ENCODE measurements around the gene MTX1. TPM values are rescaled to one million over a fixed set of nuclear protein-coding genes. Genes with fewer than 3 reads are reported as not detected.

The MTX1 gene
- total RNA-seq (2022; extraction: Qiagen RNA extraction; ENCODE audit: low read depth): 66.1 to 77.7 TPM (median 70.8 TPM) in 5 replicates

GRCh38 chr1:155208541-155209311 lies at the start of gene MTX1:
TSS of gene MTX1 (plus strand) at chr1:155208695. CDS start at chr1:155208805, 110 bp downstream.

GRCh38 chr1:155172732-155173477 lies 35.6 kb upstream of the MTX1 start, which contains the start of gene KRTCAP2:
TSS of gene KRTCAP2 (minus strand) at chr1:155173304. CDS start at chr1:155173224, 80 bp downstream.

GRCh38 chr1:155173478-155174323 lies 34.8 kb upstream of the MTX1 start, which contains the start of gene TRIM46:
TSS of gene TRIM46 (plus strand) at chr1:155173849. CDS start at chr1:155173967, 118 bp downstream.

GRCh38 chr1:155207806-155208540 lies 522 bp upstream of the MTX1 start, which contains the start of gene THBS3:
TSS of gene THBS3 (minus strand) at chr1:155207897. CDS start at chr1:155207876, 21 bp downstream.

GRCh38 chr1:155255243-155256007 lies 46.9 kb downstream of the MTX1 start, which contains the start of gene ENTREP3:
TSS of gene ENTREP3 (minus strand) at chr1:155255483. CDS start at chr1:155254877, 606 bp downstream.

GRCh38 chr1:155261852-155262673 lies 53.6 kb downstream of the MTX1 start, which contains the start of gene SCAMP3:
TSS of gene SCAMP3 (minus strand) at chr1:155262360. CDS start at chr1:155262151, 209 bp downstream.

Other genes with a start within 250 kb of the MTX1 start
- gene PYGO2, start 246.9 kb upstream of the MTX1 start, total RNA-seq (2022; extraction: Qiagen RNA extraction; ENCODE audit: low read depth): 19.2 to 24.9 TPM (median 22.4 TPM) in 5 replicates
- gene SHC1, start 237.9 kb upstream of the MTX1 start, total RNA-seq (2022; extraction: Qiagen RNA extraction; ENCODE audit: low read depth): 128 to 148 TPM (median 144 TPM) in 5 replicates
- gene CKS1B, start 234.0 kb upstream of the MTX1 start, total RNA-seq (2022; extraction: Qiagen RNA extraction; ENCODE audit: low read depth): 314 to 378 TPM (median 356 TPM) in 5 replicates
- gene FLAD1, start 225.4 kb upstream of the MTX1 start, total RNA-seq (2022; extraction: Qiagen RNA extraction; ENCODE audit: low read depth): 38.6 to 46.1 TPM (median 42.8 TPM) in 5 replicates
- not detected in 5 replicates for gene LENEP, start 215.1 kb upstream of the MTX1 start, total RNA-seq (2022; extraction: Qiagen RNA extraction; ENCODE audit: low read depth)
- gene ZBTB7B, start 205.9 kb upstream of the MTX1 start, total RNA-seq (2022; extraction: Qiagen RNA extraction; ENCODE audit: low read depth): 16.3 to 24.6 TPM (median 22.0 TPM) in 5 replicates
- gene DCST2, start 174.9 kb upstream of the MTX1 start, total RNA-seq (2022; extraction: Qiagen RNA extraction; ENCODE audit: low read depth): 0.32 to 0.79 TPM (median 0.43 TPM) in 4 of 5 replicates, not detected in the other
- 0.02 TPM in 1 of 5 replicates, not detected in the others for gene DCST1, start 174.9 kb upstream of the MTX1 start, total RNA-seq (2022; extraction: Qiagen RNA extraction; ENCODE audit: low read depth)
- 53.3 to 78.1 TPM (median 69.5 TPM) in 5 replicates for gene ADAM15, start 157.4 kb upstream of the MTX1 start, total RNA-seq (2022; extraction: Qiagen RNA extraction; ENCODE audit: low read depth)
- 7.0 to 10.0 TPM (median 8.4 TPM) in 5 replicates for gene EFNA4, start 145.0 kb upstream of the MTX1 start, total RNA-seq (2022; extraction: Qiagen RNA extraction; ENCODE audit: low read depth)
- gene EFNA3, start 129.9 kb upstream of the MTX1 start, total RNA-seq (2022; extraction: Qiagen RNA extraction; ENCODE audit: low read depth): 2.3 to 5.0 TPM (median 4.7 TPM) in 5 replicates
- 35.9 to 42.4 TPM (median 36.7 TPM) in 5 replicates for gene EFNA1, start 80.8 kb upstream of the MTX1 start, total RNA-seq (2022; extraction: Qiagen RNA extraction; ENCODE audit: low read depth)
- 32.2 to 36.2 TPM (median 34.4 TPM) in 5 replicates for gene SLC50A1, start 72.8 kb upstream of the MTX1 start, total RNA-seq (2022; extraction: Qiagen RNA extraction; ENCODE audit: low read depth)
- 63.4 to 108 TPM (median 93.8 TPM) in 5 replicates for gene DPM3, start 68.2 kb upstream of the MTX1 start, total RNA-seq (2022; extraction: Qiagen RNA extraction; ENCODE audit: low read depth)
- 200 to 262 TPM (median 243 TPM) in 5 replicates for gene KRTCAP2, start 35.4 kb upstream of the MTX1 start, total RNA-seq (2022; extraction: Qiagen RNA extraction; ENCODE audit: low read depth)
- gene TRIM46, start 34.8 kb upstream of the MTX1 start, total RNA-seq (2022; extraction: Qiagen RNA extraction; ENCODE audit: low read depth): 1.2 to 1.6 TPM (median 1.5 TPM) in 5 replicates
- gene THBS3, start 798 bp upstream of the MTX1 start, total RNA-seq (2022; extraction: Qiagen RNA extraction; ENCODE audit: low read depth): 7.8 to 10.1 TPM (median 9.5 TPM) in 5 replicates
- 25.8 to 40.1 TPM (median 36.2 TPM) in 5 replicates for gene ENTREP3, start 46.8 kb downstream of the MTX1 start, total RNA-seq (2022; extraction: Qiagen RNA extraction; ENCODE audit: low read depth)
- 91.8 to 138 TPM (median 132 TPM) in 5 replicates for gene SCAMP3, start 53.7 kb downstream of the MTX1 start, total RNA-seq (2022; extraction: Qiagen RNA extraction; ENCODE audit: low read depth)
- 21.7 to 30.7 TPM (median 27.5 TPM) in 5 replicates for gene CLK2, start 64.8 kb downstream of the MTX1 start, total RNA-seq (2022; extraction: Qiagen RNA extraction; ENCODE audit: low read depth)
- gene HCN3, start 68.8 kb downstream of the MTX1 start, total RNA-seq (2022; extraction: Qiagen RNA extraction; ENCODE audit: low read depth): 2.9 to 5.8 TPM (median 4.5 TPM) in 5 replicates
- not detected in 5 replicates for gene PKLR, start 92.7 kb downstream of the MTX1 start, total RNA-seq (2022; extraction: Qiagen RNA extraction; ENCODE audit: low read depth)
- 159 to 171 TPM (median 162 TPM) in 5 replicates for gene FDPS, start 100.2 kb downstream of the MTX1 start, total RNA-seq (2022; extraction: Qiagen RNA extraction; ENCODE audit: low read depth)
- gene RUSC1, start 112.2 kb downstream of the MTX1 start, total RNA-seq (2022; extraction: Qiagen RNA extraction; ENCODE audit: low read depth): 42.4 to 55.7 TPM (median 48.0 TPM) in 5 replicates

All from A549 treated with CpdA at 1 μM for 4 hours (cell line).